ENCODE data around the gene INHBB.

Gene INHBB

DNA sequence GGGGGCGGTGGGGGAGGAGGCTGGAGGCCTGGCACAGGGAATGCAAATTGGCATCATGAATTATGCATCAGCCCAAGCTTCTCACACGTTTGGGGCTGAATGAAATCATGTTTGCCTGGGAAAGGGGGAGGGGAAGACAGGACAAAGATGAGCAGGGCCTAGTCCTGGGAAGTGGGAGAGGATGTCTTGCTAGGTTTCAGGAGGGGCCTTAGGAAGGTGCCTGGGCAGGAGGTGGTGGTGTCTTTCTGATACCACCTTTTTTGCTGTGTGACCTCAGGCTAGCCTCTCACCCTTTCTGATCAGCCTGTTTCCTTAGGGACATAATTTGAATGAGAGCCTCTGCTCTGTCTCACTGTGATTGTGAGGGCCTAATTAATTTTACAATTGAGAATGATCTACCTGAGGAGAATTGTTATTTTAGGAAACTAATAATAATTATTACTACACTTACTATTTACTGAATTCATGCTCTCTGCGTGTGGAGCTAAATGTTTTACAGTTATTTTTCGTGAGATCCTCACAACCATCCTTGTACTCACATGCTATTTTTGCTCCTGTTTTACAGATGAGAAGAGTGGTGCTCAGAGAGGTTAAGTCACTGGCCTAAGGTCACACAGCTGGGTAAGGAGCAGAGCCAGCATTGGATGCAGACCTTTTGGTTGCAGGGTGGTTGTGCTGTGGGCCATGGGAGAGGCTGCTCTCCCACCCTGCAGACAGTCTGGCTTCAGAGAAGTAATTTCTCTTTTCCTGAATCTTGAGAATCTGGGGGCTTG is 39.6 kb downstream of the INHBB start:
- Histone ChIP-seq H3K9me3 (ENCODE audit: low read length) (no peaks in the 10 kb centered on the region), H4K20me1 (ENCODE audit: insufficient read depth, low read length) (no peaks in the 10 kb centered on the region), H3K27ac (ENCODE audit: low read depth, low read length, poor library complexity, severe bottlenecking) (no peak overlapping the region), H3K4me2 (ENCODE audit: low read length) (no peak overlapping the region), H3K36me3 (ENCODE audit: insufficient read depth, low read length) (no peaks in the 10 kb centered on the region), H3K4me1 (ENCODE audit: insufficient read depth, low read length, severe bottlenecking) (no peaks in the 10 kb centered on the region), H2AFZ (ENCODE audit: low read length) (no peak overlapping the region), H3K4me3 (ENCODE audit: low read depth, low read length, poor library complexity, severe bottlenecking) (no peak overlapping the region), H3K27me3 (ENCODE audit: insufficient read depth, low read length) (no peaks in the 10 kb centered on the region), H3K9me2 (ENCODE audit: low read depth, low read length) (no peaks in the 10 kb centered on the region), H3K79me2 (ENCODE audit: insufficient read depth, low read length) (no peaks in the 10 kb centered on the region), H3K9ac (ENCODE audit: low read length) (no peak overlapping the region), H3F3A (ENCODE audit: insufficient read depth, low read length) (no peaks in the 10 kb centered on the region)
- TF ChIP-seq, protein P1, sequence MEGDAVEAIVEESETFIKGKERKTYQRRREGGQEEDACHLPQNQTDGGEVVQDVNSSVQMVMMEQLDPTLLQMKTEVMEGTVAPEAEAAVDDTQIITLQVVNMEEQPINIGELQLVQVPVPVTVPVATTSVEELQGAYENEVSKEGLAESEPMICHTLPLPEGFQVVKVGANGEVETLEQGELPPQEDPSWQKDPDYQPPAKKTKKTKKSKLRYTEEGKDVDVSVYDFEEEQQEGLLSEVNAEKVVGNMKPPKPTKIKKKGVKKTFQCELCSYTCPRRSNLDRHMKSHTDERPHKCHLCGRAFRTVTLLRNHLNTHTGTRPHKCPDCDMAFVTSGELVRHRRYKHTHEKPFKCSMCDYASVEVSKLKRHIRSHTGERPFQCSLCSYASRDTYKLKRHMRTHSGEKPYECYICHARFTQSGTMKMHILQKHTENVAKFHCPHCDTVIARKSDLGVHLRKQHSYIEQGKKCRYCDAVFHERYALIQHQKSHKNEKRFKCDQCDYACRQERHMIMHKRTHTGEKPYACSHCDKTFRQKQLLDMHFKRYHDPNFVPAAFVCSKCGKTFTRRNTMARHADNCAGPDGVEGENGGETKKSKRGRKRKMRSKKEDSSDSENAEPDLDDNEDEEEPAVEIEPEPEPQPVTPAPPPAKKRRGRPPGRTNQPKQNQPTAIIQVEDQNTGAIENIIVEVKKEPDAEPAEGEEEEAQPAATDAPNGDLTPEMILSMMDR (IDR thresholded peaks at IDR 0.05; ENCODE audit: low read length) = no peak
- TF ChIP-seq EZH2 (IDR thresholded peaks at IDR 0.05; ENCODE audit: borderline replicate concordance, low read length) = no peak

DNA sequence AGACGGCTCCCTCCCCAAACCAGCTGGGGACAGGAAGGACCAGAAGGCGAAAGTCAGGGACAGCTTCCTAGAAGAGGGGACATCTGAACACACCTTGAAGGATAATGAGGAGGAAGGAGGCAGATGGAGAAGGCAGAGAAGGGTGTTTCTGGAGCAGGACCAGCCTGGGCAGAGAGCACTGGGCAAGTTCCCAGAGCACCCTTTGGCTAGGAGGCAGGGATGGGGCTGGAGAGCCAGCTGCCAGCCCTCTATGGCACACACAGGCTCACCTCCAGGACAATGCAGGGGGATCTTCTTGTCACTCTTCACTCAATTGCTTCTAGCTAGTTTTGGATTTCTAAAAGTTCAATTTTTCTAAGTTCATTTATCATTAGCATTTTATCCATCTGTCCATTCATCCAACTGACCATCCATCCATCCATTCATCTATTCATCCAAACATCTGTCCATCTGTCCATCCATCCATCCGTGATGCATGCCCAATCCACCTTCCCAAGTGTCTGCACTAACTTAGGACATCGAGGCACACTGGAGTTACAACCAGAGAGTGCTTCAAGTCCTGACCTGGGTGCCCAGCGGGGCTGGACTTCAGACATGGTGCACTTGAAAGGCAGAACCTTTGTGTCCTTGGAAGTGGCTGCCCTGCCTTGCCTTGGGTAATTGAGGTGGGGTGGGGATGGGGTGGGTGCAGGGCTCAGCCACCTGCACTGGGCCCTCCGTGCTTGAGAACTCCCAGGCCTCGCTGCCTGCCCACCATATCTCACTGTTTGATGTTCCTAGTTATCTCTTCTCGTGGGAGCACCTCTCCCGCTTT is 42.5 kb downstream of the INHBB start:
- Histone ChIP-seq H3K27me3 (ENCODE audit: insufficient read depth, low read length) (no peaks in the 10 kb centered on the region), H3K4me1 (ENCODE audit: insufficient read depth, low read length, severe bottlenecking) (no peaks in the 10 kb centered on the region), H3K79me2 (ENCODE audit: insufficient read depth, low read length) (no peaks in the 10 kb centered on the region)

DNA sequence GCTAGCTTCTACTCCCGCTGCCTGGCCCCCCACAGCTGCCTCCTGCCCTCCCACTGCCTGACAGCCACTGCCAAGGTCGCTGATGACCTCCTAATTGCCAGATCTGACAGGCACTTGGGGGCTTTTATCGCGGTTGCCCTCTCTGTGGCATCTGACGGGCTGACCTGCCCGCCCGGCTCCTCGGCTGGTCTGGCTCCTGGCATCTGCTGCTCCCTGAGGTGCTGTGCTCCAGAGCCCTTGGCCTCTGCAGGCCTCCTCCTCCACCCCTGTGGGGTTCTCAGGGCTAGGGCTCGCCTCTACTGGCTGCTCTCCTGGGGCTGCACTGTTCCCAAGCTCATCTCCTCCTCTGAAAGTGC is 43.1 kb downstream of the INHBB start:
- TF ChIP-seq, protein P1 (IDR thresholded peaks at IDR 0.05; ENCODE audit: low read length) = no peak
- no peak for TF ChIP-seq EZH2 (IDR thresholded peaks at IDR 0.05; ENCODE audit: borderline replicate concordance, low read length)
- Histone ChIP-seq H3K9me3 (ENCODE audit: low read length) (no peaks in the 10 kb centered on the region), H3K4me1 (ENCODE audit: insufficient read depth, low read length, severe bottlenecking) (no peaks in the 10 kb centered on the region), H3K9me2 (ENCODE audit: low read depth, low read length) (no peaks in the 10 kb centered on the region), H3K27me3 (ENCODE audit: insufficient read depth, low read length) (no peaks in the 10 kb centered on the region), H3F3A (ENCODE audit: insufficient read depth, low read length) (no peaks in the 10 kb centered on the region), H2AFZ (ENCODE audit: low read length) (no peak overlapping the region), H3K4me3 (ENCODE audit: low read depth, low read length, poor library complexity, severe bottlenecking) (no peak overlapping the region), H4K20me1 (ENCODE audit: insufficient read depth, low read length) (no peaks in the 10 kb centered on the region), H3K36me3 (ENCODE audit: insufficient read depth, low read length) (no peaks in the 10 kb centered on the region), H3K4me2 (ENCODE audit: low read length) (no peak overlapping the region), H3K9ac (ENCODE audit: low read length) (no peak overlapping the region), H3K27ac (ENCODE audit: low read depth, low read length, poor library complexity, severe bottlenecking) (no peak overlapping the region), H3K79me2 (ENCODE audit: insufficient read depth, low read length) (no peaks in the 10 kb centered on the region)

More for the DNA sequence above, 42.5 kb downstream of the INHBB start:
- H3K4me2 ChIP-seq (ENCODE audit: low read length) = no peak overlapping the region
- no peak for TF ChIP-seq EZH2 (IDR thresholded peaks at IDR 0.05; ENCODE audit: borderline replicate concordance, low read length)
- TF ChIP-seq, protein P1 (IDR thresholded peaks at IDR 0.05; ENCODE audit: low read length) = no peak
- no peaks in the 10 kb centered on the region for H3K9me2 ChIP-seq (ENCODE audit: low read depth, low read length)
- H3F3A ChIP-seq (ENCODE audit: insufficient read depth, low read length) = no peaks in the 10 kb centered on the region
- no peak overlapping the region for H3K4me3 ChIP-seq (ENCODE audit: low read depth, low read length, poor library complexity, severe bottlenecking)
- H4K20me1 ChIP-seq (ENCODE audit: insufficient read depth, low read length) = no peaks in the 10 kb centered on the region
- no peaks in the 10 kb centered on the region for H3K36me3 ChIP-seq (ENCODE audit: insufficient read depth, low read length)
- no peaks in the 10 kb centered on the region for H3K9me3 ChIP-seq (ENCODE audit: low read length)
- no peak overlapping the region for H3K27ac ChIP-seq (ENCODE audit: low read depth, low read length, poor library complexity, severe bottlenecking)
- H2AFZ ChIP-seq (ENCODE audit: low read length) = no peak overlapping the region
- no peak overlapping the region for H3K9ac ChIP-seq (ENCODE audit: low read length)
